ENCODE measurements around the gene PPARG.

The PPARG gene

DNA sequence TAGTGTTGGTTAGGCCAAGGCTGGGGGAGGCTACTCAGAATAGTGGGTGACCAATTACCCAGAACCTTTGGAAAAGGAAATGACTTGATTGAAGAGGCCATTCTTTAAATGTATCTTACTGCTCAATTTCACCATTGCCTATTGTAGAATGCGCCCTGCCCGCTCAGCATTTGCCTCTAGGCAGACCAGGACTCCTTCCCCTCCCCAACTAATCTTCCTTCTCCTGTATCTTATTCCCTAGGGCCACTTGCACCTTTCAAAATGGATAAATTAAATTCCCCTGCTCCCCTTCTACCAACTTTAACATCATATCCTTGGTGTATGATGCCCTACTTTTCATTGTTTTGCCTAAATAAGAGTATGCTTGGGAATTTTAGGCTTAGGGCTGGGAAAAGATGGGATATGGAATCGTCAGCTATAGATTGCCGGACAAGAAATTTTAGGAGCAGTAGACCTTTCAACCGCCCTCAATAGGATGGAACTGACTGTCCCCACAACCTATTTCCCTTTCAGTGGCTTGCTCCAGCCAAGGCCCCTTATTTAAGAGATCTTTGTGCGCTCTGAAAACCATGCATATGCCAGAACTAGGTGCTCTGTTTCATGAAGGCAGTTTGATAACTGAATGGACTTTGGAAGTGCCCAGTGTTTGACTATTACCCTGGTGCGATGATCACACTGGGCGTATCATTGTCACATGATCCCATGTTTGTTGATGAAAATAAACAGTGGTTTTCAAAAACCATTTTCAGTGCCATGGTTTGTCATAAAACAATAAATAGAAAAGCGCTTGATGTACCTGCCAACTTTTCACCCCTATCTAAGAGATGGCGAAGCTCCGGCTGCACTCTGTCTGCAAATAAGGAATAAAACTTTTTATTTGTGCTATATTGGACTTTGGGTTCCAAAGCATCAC, 121.1 kb downstream of the PPARG start:
- DNase-seq (ENCODE audit: low read depth, low spot score), result no peak

DNA sequence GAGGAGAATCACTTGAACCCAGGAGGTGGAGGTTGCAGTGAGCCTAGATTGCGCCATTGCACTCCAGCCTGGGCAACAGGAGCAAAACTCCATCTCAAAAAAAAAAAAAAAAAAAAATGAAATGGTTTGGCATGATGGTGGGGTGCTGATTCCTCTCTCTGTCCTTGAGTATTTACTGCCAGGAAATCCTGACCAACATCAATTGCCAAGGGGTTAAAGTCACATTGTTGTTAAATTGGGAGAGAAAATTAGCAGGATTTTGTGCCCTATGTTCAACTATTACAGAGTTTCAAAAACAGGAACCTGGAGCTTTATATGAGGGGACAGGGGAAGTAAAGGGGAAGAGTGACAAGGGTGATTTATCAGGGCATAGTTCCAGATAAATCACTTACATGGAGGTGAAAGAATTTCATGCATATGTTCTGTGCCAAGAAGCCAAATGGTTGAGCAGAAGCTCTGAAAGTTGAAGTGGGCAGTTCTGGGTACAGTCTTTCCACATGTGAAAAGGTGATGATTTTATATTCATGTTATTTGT, 124.9 kb downstream of the PPARG start:
- DNase-seq (ENCODE audit: low read depth, low spot score), result no peak

DNA sequence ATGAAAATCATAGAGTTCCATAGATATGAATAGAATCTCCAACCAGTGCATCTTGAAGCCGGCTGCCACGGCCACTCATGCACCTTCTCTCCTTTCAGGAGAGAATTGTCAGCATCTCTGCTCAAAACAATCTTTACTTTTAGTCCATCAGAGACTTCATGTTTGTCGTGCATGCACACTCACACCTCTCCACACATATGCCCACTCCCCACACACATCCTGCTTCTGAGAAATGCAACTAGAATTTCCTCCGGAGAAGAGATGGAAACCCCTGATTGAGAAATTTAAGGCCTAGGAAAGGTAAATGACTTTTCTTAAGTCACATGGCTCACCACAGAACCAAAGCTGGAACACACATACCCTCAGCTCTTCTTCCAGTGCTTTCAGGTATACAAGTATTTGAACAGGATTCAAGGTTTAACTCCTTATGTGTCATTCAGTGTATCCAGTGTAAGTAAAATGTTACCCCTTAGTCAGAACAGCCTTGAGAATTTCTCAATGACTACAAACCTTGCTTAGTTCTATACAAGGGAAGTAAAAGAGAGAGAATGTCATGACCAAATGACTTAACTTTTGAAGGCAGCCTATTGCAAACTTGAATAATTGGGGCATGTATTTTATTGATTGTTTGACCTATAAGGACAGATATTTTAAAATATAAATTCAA, 126.3 kb downstream of the PPARG start:
- no peak for DNase-seq (ENCODE audit: low read depth, low spot score)

DNA sequence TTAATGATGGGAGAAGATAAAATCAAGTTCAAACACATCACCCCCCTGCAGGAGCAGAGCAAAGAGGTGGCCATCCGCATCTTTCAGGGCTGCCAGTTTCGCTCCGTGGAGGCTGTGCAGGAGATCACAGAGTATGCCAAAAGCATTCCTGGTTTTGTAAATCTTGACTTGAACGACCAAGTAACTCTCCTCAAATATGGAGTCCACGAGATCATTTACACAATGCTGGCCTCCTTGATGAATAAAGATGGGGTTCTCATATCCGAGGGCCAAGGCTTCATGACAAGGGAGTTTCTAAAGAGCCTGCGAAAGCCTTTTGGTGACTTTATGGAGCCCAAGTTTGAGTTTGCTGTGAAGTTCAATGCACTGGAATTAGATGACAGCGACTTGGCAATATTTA, 127.9 kb downstream of the PPARG start:
- DNase-seq (ENCODE audit: low read depth, low spot score), result no peak

DNA sequence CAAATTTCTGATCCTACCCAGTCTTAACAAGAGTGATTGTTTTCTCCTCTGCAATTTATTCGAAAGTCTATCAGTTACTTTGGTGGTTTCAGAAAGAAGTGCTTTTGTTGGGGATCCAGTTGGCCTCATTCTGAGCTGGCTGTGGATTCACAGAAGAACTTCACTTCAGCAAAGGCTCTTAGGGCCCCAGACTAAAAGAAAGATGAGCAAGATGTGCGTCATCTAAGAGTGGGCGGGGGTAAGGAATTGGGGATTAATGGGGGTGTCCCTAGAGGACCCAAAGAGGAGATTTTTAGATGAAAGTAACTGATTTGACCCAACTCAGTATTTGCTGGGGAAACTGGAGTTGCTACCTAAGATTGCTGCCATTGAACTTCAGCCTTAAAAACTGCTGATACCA, 131.5 kb downstream of the PPARG start:
- no peak for DNase-seq (ENCODE audit: low read depth, low spot score)

DNA sequence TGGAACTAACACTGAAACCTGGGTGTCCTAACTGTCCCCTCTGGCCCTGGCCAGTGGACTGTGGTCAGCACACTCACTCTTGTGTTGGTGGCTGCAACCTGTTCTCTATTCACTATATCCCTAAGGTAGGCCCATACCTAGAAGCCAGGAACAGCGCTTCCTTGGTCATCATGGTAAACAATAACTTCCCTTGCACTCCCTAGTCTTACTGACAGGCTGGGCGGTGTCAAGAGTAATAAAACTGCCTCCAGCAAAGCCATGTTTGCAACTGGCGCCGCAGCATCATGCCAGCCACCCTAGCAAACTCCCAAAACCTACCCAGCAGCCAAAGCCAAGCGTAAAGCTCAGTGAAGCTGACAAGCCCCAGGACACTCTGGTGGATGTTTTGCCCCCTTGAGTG, 132.3 kb downstream of the PPARG start:
- DNase-seq (ENCODE audit: low read depth, low spot score), result no peak

DNA sequence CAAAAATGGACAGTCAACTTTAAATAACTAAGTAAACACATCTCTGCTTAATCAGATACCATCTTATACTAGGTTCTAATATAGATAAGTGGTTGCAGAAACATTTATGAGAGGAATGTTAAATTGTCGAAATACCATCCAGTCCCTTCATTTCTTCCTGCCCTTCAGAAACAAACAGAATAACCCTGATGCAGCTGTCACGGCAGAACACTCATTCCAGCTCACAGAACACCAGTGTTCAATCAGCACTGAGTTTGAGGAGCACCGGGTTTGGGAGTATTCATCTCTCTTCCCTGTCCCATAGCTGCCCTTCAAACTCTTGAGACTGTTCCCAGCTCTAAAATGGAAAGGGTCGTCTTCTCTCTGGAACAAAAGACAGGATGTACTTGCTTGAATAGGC, 134.3 kb downstream of the PPARG start:
- no peak for DNase-seq (ENCODE audit: low read depth, low spot score)

DNA sequence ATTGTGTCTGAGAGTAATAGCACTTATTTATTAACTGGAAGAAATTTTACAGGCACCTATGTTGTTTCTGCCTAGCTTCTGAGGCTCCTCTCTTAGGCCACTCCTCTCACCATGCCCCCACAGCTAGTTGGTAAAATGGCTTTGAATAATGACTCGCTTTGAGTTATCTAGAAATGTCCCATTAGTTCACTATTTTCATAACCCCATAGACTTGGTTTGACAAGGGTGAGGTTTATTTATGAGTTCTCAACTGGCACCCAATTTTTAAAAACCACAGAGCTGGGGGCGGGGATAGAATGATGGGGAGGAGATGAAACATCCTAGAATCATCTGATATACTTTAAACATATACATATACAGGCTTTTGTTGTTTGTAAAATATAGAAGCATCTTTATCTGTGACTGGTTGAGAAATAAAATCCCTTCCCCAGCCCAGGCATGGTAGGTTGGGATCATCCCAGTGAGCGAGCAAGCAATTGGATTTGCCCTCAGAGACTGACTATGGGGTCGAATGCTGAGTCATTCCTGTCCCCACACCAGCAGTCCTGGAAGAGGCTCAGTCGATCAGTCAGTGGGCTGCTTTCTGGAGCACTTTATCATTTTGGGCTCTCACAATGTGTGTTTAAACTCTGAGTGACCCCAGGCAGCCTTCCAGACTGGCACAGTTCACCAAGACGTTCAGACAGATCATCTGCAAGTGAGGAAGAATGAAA, 135.2 kb downstream of the PPARG start:
- DNase-seq (ENCODE audit: low read depth, low spot score), result no peak

DNA sequence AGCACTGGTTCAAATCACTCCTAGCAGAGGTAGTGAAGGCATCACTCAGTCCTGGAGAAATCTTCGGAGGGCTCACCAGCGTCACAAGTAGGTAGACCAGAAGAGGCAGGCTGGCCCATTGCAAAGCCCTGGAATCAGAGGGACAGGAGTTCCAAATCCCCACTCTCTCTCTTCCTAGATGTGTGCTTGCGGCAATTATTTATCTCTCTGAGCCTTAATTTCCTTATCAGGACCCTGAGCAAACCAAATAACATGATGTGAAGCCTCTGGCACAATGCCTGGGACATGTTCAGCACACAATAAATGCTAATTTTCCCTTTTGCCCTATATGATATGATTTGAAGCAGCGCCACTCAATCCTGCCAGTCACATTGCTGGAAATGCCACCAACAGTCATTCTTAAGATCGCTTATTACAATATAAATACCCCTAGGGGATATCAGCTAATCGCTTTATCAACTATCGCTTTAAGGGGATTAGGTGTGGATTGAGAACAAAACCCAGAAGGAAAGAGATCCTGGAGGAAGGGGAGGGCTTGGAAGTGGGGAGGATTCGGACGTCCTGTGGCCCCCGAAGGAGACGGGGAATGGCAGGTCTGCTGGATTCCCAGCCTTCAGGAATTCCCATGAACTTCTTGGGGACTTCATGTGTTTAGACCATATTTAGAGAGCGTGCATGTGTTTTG, 135.9 kb downstream of the PPARG start:
- no peak for DNase-seq (ENCODE audit: low read depth, low spot score)

DNA sequence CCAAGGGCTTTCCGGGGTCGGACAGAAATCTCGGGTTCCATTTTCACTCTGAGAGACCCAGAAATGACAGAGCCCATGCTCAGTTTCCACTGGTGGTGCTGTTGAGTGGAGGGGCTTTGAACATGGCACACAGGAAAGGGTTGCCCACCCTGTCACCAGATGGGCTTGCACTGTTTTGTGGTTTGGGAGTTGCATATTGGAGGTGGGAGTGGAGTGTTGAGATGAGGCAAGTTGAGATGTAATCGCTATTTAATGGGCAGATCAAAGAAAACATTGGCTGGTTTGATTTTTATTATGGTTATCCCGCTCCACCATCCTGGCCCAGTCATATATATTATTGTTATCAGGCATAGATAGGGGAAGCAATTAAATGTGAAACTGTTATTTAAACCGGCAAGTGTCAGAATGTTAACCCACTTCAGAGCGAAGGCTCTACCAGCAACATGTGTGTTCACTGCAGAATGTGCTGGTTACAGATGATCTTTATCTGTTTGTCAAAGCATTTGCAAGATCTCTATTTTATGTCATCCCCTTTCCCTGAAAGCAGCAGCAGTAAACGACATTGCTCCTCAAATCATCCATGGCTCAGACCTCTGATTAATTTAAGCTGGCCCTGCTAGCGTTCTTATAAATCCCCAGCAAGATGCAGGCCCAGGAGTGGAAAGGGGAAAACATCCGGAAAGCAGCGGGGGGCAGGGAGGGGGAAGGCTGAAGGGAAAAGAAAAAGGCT, 137.1 kb downstream of the PPARG start:
- no peak for DNase-seq (ENCODE audit: low read depth, low spot score)

DNA sequence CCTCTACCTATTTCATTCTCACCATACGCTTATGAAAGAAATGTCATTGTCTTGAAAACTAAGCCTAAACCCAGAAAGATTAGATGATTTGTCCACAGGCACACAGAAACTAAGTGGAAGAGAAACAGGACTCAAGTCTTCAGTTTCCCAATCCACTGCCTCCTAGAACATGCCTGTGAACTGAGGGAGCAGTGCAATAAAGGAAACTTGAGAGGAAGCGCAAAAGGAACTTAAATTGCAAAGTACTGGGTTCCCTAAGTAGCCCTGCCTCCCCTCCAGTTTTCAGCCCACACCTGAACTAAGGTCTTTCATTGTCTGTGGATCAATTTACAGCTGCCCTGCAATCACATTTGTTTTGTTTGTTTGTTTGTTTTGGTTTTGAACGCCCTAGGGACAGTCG, 138.7 kb downstream of the PPARG start:
- DNase-seq (ENCODE audit: low read depth, low spot score), result no peak

DNA sequence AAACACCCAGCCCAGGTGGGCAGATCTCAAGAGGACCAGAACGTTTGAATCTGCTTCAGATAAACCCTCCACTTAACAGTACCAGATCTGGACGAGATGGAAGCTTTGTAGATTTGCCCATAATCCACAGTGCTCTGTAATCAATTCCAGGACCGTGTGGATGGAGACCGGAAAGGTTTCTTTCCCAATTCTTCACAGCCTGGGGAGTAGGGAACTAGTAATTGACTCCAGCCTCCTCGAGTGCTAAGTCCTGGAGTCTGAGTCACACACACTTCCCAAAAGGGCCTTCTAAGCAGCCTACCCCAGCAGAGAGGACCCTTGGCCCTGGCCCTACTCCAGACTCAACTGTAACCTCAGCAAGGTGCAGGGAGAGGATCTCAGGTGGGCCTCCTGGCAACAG, 139.3 kb downstream of the PPARG start:
- DNase-seq (ENCODE audit: low read depth, low spot score), result no peak

DNA sequence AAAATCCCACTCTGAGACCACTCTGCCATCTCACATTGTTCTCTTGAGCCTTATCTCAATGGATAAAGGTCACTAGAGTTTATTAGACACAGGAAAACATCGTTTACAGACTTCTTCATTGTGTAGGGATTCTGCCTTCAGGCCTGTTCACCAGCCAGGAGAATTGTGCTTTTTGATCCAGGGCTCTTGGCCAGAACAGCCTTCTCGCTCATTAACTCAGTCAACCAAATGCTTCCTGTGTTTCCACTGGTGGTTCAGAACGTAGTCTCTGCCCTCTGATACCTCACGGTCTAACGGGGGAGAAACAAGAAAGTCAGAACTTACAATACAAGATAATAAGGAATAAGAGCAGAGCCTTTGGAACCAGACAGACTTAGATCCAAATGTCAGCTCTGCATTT, 141.2 kb downstream of the PPARG start:
- DNase-seq (ENCODE audit: low read depth, low spot score), result no peak

DNA sequence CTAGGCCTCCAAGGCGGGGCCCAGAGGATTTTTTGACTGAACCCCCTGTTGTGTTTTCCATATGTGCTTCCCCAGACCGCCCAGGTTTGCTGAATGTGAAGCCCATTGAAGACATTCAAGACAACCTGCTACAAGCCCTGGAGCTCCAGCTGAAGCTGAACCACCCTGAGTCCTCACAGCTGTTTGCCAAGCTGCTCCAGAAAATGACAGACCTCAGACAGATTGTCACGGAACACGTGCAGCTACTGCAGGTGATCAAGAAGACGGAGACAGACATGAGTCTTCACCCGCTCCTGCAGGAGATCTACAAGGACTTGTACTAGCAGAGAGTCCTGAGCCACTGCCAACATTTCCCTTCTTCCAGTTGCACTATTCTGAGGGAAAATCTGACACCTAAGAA, 145.0 kb downstream of the PPARG start:
- no peak for DNase-seq (ENCODE audit: low read depth, low spot score)

DNA sequence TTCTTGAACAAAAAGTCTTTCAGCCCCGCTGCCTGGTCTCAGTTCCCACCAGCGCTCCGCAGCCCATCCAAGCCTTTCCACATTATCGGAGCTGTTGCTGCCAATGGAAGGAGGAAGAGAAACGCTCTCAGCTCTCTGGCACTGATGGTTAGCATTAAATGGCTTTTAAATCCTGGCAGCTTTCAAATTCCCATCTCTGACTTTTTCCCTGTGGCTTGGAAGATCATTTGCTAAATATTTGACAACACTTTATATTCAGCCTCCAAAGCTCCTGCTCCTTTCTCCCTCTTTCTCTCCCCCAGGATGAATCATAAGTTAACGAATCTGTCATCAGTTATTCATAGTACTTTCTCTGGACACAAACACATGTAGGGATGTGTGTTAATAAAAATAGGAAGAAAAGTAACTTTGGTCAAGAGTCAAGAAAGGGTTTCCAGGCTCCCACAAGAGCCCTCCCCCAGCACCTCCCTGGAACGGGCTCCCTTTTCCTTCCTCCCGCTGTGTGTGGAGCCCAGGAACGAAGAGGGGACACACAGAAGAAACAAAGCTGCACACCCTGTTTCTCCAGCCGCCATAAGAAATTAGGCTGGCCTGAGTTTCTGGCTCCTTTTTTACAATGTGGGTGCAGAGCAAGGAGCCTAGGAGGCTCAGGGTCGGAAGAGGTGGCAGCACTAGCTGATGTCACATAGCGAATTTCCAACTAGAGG, 147.8 kb downstream of the PPARG start:
- no peak for DNase-seq (ENCODE audit: low read depth, low spot score)

DNA sequence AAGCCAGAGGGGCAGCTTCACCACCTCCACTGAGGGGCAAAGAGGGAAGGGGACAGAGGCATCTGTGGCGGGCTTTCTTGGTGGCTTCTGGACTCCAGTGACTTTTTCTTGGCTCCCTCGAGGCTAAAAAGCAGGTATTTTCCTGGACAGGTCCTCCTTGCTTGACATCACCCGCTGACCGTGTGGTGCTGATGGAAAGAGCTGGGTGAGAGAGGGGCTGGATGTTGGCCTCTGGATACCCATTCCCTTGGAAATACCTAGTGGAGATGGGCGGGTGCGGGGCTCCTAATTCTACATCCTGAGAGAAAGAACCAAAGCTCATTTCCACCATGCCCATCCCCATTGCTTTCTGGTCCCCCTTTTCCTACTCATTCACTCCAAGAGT, 148.3 kb downstream of the PPARG start:
- DNase-seq (ENCODE audit: low read depth, low spot score), result no peak

DNA sequence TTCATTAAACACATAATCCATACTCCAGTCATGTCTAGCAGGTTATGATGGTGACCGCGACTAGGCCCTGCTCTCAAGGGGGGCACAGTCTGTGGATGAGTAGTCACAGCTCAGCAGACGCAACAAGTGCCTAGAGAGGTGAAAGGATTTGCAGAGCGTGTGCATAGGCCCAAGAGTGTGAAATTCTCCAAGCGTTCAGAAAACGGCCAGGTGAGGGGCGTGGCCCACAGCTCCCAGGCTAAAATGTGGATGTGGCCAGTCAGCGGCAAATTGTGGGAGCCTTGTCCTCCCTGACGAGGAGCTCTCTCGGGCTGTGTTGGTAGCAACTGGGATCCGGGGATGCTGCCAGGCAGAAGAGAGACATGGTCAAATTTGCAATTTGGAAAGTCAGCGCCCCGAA, 149.0 kb downstream of the PPARG start:
- DNase-seq (ENCODE audit: low read depth, low spot score), result no peak

DNA sequence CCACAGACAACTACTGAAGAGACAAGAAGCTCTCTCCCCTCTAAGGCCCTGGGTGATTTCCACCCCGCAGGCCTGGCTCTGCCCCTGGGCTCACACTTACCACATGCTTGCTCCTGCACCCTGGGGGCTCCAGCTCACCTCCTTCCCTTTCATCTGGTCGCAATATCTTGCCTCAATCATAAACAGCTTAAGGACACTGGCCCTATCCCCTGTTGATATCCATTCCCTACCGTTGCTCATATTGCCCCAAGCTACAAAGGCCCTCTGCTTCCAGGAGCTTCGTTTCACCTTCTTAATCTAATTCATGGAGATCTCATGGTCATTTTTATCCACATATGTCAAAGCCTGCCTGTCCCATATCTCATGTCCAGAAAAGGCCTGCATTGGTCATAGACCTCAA, 149.4 kb downstream of the PPARG start:
- DNase-seq (ENCODE audit: low read depth, low spot score), result no peak

DNA sequence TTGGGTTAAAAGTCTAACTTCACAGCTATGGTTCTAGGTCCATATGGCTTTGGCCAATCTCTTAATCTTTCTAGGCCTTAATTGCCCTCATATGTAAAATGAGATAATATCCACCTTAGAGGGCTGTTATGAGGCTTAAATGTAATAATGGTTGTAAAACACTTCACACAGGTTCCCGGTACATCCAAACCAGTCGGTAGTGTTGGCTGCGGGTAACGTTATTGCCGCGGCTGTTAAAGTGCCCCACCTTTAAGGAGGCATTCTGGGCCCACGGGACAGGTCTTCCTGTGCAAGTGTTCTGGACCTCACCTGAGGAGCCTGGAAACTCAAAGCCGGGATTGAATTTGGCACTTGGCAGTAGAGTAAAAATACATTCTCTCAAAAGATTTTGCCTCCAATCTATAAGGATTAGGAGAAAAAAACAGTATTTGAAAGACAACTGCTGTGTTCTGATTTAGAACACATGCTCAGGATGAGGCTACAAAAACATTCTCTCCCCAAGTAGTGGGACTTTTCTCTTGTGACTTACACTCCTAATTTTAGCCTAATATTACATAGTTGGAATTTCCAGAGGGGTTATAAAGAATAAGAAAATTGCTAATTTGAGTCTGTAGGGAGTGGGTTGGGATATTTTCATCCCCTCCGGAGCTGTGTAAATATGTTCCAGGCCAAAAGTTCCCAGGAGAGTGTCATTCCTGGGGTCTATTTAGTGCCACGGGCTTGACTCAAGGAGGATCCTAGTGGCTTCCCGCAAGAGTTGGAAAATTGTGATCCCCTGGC, 150.5 kb downstream of the PPARG start:
- no peak for DNase-seq (ENCODE audit: low read depth, low spot score)
